ENCODE results near the gene LIPI. TPM values are rescaled to one million over a fixed set of nuclear protein-coding genes. Genes with fewer than 3 reads are reported as not detected.

Gene LIPI
- total and polyA plus RNA-seq, 12 donors: not detected

DNA sequence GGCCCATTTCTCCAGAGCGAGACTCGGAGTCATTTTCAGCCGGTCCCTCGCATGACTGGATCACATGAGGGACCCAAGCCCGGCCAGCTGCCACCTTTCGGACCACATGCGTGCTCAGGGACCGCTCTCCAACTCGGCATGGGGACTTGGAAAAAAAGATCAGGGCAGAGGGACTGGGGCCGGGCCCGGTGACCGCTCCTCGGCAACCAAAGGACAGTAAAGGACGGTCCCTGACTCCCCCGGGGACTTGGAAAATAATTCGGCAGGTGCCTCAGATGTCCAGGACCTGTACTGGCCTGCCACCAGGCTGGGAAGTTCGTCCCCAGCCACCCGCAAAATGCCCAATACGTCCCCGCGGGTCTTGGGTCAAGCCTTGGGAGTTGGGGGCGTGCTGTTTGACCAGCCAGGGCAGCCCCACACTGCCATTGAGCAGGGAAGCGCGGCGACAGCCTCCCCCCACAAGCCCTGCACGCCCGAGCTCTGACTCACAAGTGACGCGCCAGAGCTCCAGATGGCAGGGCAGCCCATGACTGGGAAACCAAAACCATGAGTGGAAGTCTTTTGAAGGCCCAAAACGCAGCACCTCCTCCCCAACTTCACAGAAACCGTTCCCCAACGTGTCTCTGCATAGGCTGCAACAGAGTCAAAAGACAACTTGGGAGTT, 134.5 kb downstream of the LIPI start:
- TF ChIP-seq, protein P1, sequence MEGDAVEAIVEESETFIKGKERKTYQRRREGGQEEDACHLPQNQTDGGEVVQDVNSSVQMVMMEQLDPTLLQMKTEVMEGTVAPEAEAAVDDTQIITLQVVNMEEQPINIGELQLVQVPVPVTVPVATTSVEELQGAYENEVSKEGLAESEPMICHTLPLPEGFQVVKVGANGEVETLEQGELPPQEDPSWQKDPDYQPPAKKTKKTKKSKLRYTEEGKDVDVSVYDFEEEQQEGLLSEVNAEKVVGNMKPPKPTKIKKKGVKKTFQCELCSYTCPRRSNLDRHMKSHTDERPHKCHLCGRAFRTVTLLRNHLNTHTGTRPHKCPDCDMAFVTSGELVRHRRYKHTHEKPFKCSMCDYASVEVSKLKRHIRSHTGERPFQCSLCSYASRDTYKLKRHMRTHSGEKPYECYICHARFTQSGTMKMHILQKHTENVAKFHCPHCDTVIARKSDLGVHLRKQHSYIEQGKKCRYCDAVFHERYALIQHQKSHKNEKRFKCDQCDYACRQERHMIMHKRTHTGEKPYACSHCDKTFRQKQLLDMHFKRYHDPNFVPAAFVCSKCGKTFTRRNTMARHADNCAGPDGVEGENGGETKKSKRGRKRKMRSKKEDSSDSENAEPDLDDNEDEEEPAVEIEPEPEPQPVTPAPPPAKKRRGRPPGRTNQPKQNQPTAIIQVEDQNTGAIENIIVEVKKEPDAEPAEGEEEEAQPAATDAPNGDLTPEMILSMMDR (IDR thresholded peaks at IDR 0.05): no peak
- H3K4me1 ChIP-seq: no peaks in the 10 kb centered on the region
- no peaks in the 10 kb centered on the region for H3K36me3 ChIP-seq
- peaks cover 0 to 80% (median 0%) of the 10 kb centered on the region in 11 donors for H3K9me3 ChIP-seq
- no peak for DNase-seq
- intact Hi-C loops (cut with DNase I): no loop called here
- ATAC-seq: no peak
- no peaks in the 10 kb centered on the region for H3K27me3 ChIP-seq
- no peak overlapping the region for H3K4me3 ChIP-seq
- 93 to 95% methylated on average over 32 of the region's 32 CpGs for WGBS, 2 donors
- no peak overlapping the region for H3K27ac ChIP-seq

GRCh38 chr21:14075346-14076142, 135.2 kb downstream of the LIPI start:
- WGBS, 2 donors: 93 to 98% methylated on average over 32 of the region's 32 CpGs
- H3K4me1 ChIP-seq: no peaks in the 10 kb centered on the region
- H3K27me3 ChIP-seq: no peaks in the 10 kb centered on the region
- H3K36me3 ChIP-seq: no peaks in the 10 kb centered on the region
- peaks cover 0 to 81% (median 0%) of the 10 kb centered on the region in 11 donors for H3K9me3 ChIP-seq
- ATAC-seq: no peak
- intact Hi-C loops (cut with DNase I): no loop called here
- no peak overlapping the region for H3K27ac ChIP-seq
- TF ChIP-seq, protein P1 (IDR thresholded peaks at IDR 0.05): no peak
- H3K4me3 ChIP-seq: no peak overlapping the region
- no peak for DNase-seq

GRCh38 chr21:14074177-14074576, 136.6 kb downstream of the LIPI start:
- Histone ChIP-seq H3K27me3 (no peaks in the 10 kb centered on the region), H3K36me3 (no peaks in the 10 kb centered on the region), H3K4me1 (no peaks in the 10 kb centered on the region), H3K27ac (no peak overlapping the region), H3K4me3 (no peak overlapping the region), H3K9me3 (peaks cover 0 to 69% (median 0%) of the 10 kb centered on the region in 11 donors)
- no peak for ATAC-seq
- TF ChIP-seq, protein P1 (IDR thresholded peaks at IDR 0.05): no peak
- intact Hi-C loops (cut with DNase I): no loop called here
- no peak for DNase-seq
- 91 to 96% methylated on average over 17 of the region's 17 CpGs for WGBS, 2 donors

DNA sequence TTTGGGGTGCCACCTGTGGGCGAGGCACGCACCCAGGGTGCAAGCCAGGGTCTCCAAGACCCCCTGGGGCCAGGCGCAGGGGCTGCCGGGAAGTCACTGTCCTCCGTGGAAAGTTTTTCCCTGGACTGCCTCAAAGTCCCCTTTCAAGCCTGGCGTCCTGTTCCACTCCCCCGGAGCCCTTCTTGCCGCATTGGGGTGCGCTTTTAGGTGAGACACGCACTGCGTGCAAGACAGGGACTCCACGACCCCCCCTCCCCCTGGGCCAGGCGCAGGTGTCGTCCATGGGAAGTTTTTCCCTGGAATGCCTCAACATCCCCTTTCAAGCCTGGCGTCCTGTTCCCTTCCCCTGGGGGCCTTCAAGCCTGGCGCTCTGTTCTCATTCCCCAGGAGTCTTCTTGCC, 137.1 kb downstream of the LIPI start:
- H3K27ac ChIP-seq: no peak overlapping the region
- TF ChIP-seq, protein P1 (IDR thresholded peaks at IDR 0.05): no peak
- no peak overlapping the region for H3K4me3 ChIP-seq
- intact Hi-C loops (cut with DNase I): no loop called here
- no peaks in the 10 kb centered on the region for H3K4me1 ChIP-seq
- 89 to 95% methylated on average over 16 of the region's 16 CpGs for WGBS, 2 donors
- no peaks in the 10 kb centered on the region for H3K27me3 ChIP-seq
- ATAC-seq (no peak), DNase-seq (no peak)
- H3K36me3 ChIP-seq: no peaks in the 10 kb centered on the region
- H3K9me3 ChIP-seq: peaks cover 0 to 63% (median 0%) of the 10 kb centered on the region in 11 donors
